PC-9 (cell line): ENCODE measurements around the gene MYRIP.

Source experiments
- EZH2 ChIP-seq: fragments of 200-600 bp; sonication (generic); IDR thresholded peaks from 2 replicates; pipeline ENCODE4 v1.8.0; 2017; ENCODE audit warnings: antibody characterized with exemption, low read depth
- TF ChIP-seq, protein P1 (sequence below): fragments of 200-600 bp; sonication (generic); conservative IDR thresholded peaks from 2 replicates; pipeline ENCODE4 v1.6.1; 2017; ENCODE audit warnings: mixed run types, antibody characterized with exemption, mild to moderate bottlenecking, moderate library complexity

DNA sequence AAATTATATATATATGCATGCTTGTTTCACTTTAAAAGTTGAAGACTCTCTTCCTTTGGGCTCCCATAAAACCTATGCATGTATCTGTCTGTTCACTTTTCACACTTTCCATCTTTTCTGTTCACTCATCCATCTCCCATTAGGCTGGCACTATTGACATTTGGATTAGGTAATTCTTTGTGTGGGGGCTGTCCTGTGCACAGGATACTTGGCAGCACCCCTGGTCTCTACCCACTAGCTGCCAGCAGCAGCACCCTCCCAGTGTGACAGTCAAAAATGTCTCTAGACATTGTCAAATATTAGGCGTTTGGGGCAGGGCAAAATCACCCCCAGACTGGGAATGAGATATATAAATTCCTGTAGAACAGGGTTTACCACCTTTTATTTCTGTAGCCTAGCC is 427.8 kb downstream of the MYRIP start:
- TF ChIP-seq, protein P1, sequence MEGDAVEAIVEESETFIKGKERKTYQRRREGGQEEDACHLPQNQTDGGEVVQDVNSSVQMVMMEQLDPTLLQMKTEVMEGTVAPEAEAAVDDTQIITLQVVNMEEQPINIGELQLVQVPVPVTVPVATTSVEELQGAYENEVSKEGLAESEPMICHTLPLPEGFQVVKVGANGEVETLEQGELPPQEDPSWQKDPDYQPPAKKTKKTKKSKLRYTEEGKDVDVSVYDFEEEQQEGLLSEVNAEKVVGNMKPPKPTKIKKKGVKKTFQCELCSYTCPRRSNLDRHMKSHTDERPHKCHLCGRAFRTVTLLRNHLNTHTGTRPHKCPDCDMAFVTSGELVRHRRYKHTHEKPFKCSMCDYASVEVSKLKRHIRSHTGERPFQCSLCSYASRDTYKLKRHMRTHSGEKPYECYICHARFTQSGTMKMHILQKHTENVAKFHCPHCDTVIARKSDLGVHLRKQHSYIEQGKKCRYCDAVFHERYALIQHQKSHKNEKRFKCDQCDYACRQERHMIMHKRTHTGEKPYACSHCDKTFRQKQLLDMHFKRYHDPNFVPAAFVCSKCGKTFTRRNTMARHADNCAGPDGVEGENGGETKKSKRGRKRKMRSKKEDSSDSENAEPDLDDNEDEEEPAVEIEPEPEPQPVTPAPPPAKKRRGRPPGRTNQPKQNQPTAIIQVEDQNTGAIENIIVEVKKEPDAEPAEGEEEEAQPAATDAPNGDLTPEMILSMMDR: no peak
- TF ChIP-seq EZH2: no peak
